T-helper 2 cell treated with Interferon-gamma antibody and Interleukin-4, amounts not matched to agents 100 ng/mL and 5 ng/mL, for 36 hours (primary cell): ENCODE measurements around the gene C13orf42. TPM values are rescaled to one million over a fixed set of nuclear protein-coding genes. Genes with fewer than 3 reads are reported as not detected.
"Not testable (repeated sequence)": the region's sequence is repeated elsewhere in the genome, so short reads cannot be mapped to it uniquely, and the experiment has no call there.

Experiments used
- intact Hi-C: fragments of 100-400 bp; cut with micrococcal nuclease; formaldehyde crosslinking; loops from one replicate; pipeline ENCODE4 v1.15.1; 2023
- total RNA-seq: library from RNA; stranded (reverse); gene quantifications from 2 replicates; pipeline ENCODE4 v1.2.3, GENCODE V29; 2022

The C13orf42 gene
- total RNA-seq, 1 donor from 2014 or later = not detected

- intact Hi-C loops = no loop called here
These were observed 11.9 kb upstream of the C13orf42 start for GRCh38 chr13:51122868-51123566.

GRCh38 chr13:51120873-51121272, 9.8 kb upstream of the C13orf42 start:
- intact Hi-C loops = not testable (repeated sequence)

GRCh38 chr13:51118809-51119431, 7.8 kb upstream of the C13orf42 start:
- intact Hi-C loops = no loop called here

- intact Hi-C loops = no loop called here
These were observed 2.9 kb upstream of the C13orf42 start for GRCh38 chr13:51113969-51114368.

- intact Hi-C loops = no loop called here
These were observed 2.3 kb upstream of the C13orf42 start for GRCh38 chr13:51113186-51113881.

GRCh38 chr13:51112771-51113170, 1.7 kb upstream of the C13orf42 start:
- intact Hi-C loops = no loop called here

GRCh38 chr13:51111997-51112396, 923 bp upstream of the C13orf42 start:
- intact Hi-C loops = no loop called here

- intact Hi-C loops = no loop called here
These were observed 3.1 kb downstream of the C13orf42 start for GRCh38 chr13:51107996-51108395.

GRCh38 chr13:51105046-51105445, 6.0 kb downstream of the C13orf42 start:
- intact Hi-C loops = no loop called here

- intact Hi-C loops = no loop called here
These were observed 9.3 kb downstream of the C13orf42 start for GRCh38 chr13:51101636-51102235.

- intact Hi-C loops = no loop called here
These were observed 13.6 kb downstream of the C13orf42 start for GRCh38 chr13:51097353-51098043.

GRCh38 chr13:51096131-51096530, 14.9 kb downstream of the C13orf42 start:
- intact Hi-C loops = no loop called here

GRCh38 chr13:51093574-51093973, 17.5 kb downstream of the C13orf42 start:
- intact Hi-C loops = no loop called here

GRCh38 chr13:51091839-51092238, 19.2 kb downstream of the C13orf42 start:
- intact Hi-C loops = no loop called here

GRCh38 chr13:51083706-51084105, 27.4 kb downstream of the C13orf42 start:
- intact Hi-C loops = no loop called here

- intact Hi-C loops = not testable (repeated sequence)
These were observed 30.5 kb downstream of the C13orf42 start for GRCh38 chr13:51080478-51081065.

GRCh38 chr13:51071493-51071892, 39.6 kb downstream of the C13orf42 start:
- intact Hi-C loops = loop anchor here (2.0 to 5.0 kb wide), 6 partner anchors 79 to 1769 kb away; no protein-coding TSS in a partner anchor

GRCh38 chr13:51070005-51070649, 40.9 kb downstream of the C13orf42 start:
- intact Hi-C loops = loop anchor here (1.0 to 5.0 kb wide), 8 partner anchors 78 to 1768 kb away; no protein-coding TSS in a partner anchor

GRCh38 chr13:51068501-51068900, 42.6 kb downstream of the C13orf42 start:
- intact Hi-C loops = no loop called here

GRCh38 chr13:51067706-51068105, 43.4 kb downstream of the C13orf42 start:
- intact Hi-C loops = no loop called here
